HG02798 (cell line): ENCODE data around the gene DDX51.

ENCODE experiments used
- ATAC-seq: cut with Tn5 transposase; IDR thresholded peaks from one replicate; pipeline ENCODE4 v1.9.1; 2021; ENCODE audit warnings: mild to moderate bottlenecking; ENCODE audit not compliant: unreplicated experiment, poor library complexity

The DDX51 gene, protein sequence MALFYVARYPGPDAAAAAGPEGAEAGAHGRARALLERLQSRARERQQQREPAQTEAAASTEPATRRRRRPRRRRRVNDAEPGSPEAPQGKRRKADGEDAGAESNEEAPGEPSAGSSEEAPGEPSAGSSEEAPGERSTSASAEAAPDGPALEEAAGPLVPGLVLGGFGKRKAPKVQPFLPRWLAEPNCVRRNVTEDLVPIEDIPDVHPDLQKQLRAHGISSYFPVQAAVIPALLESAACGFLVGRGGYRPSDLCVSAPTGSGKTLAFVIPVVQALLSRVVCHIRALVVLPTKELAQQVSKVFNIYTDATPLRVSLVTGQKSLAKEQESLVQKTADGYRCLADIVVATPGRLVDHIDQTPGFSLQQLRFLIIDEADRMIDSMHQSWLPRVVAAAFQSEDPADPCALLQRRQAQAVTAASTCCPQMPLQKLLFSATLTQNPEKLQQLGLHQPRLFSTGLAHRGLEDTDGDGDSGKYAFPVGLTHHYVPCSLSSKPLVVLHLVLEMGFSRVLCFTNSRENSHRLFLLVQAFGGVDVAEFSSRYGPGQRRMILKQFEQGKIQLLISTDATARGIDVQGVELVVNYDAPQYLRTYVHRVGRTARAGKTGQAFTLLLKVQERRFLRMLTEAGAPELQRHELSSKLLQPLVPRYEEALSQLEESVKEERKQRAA

GRCh38 chr12:132144115-132144809 lies at the start of gene DDX51, which contains the start of gene NOC4L:
DDX51 (minus strand) TSS chr12:132144319; CDS start chr12:132144296, 23 bp downstream.
NOC4L (plus strand) TSS chr12:132144457; CDS start chr12:132144489, 32 bp downstream.
- ATAC-seq, result peak; percentile 89

- no peak for ATAC-seq
These were observed 47.8 kb upstream of the DDX51 start for GRCh38 chr12:132191715-132192553.

DNA sequence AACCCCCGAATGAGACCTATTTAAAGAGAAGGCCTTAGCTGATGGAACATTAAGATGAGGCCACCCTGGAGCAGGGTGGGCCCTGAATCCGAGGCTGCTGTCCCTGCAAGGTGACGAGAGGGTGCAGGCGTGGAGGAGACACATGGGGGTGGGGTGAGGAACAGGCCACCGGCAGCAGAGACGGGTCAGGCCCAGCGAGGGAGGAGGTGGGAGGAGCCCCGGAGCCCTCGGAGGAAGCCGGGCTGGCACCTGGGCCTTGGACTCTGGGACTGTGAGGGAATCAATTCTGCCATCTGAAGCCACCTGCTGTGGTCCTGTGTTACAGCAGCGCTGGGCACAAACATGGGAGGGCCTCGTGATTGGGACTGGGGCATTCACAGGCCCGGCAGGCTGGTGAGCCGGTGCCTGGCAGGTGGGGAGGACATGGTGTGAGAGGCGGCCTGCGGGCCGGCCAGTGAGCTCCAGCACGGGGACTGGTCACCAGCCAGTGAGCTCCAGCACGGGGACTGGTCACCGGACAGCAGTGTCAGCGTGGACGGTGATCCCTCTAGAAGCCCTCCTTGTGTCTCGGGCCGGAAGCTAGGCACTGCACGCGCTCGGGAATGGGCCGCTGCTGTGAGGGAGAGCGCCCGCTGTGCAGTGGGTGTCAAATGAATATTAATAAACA lies 46.8 kb upstream of the DDX51 start:
- ATAC-seq, result no peak

DNA sequence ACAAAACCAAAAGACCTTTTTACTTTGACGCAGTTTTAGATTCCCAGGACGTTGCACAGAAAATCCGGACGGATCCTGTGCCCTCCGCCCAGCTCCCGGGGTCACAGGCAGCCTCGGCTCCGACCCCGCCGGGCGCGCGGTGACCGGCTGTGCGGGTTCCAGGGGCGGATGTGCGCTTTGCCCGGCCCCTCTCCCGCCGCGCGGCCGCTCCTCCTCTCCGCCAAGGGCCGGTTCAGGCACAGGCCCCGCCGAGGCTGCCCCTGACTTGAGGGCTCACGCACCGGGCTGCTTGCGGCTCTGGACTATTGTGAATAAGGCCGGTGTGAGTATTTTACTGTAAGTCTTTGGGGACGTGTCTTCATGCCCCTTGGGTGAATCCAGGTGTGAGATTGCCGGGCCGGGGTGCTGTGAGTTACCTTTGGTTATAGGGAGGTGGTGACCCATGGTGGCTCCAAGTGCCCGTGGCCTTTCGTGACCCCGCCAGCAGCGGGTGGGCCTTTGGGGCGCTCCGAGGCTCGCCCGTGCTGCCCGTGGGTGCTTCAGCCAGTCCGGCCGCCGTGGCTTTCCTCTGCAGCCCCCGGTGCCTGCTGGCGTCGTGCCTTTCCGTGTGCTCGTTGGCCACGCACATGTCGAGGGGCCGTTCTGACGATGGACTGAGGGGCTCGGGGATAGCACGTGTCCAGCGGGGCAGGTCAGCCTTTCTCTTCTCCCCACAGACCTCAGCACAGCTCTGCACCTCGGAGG lies 46.1 kb upstream of the DDX51 start:
- ATAC-seq, result no peak

DNA sequence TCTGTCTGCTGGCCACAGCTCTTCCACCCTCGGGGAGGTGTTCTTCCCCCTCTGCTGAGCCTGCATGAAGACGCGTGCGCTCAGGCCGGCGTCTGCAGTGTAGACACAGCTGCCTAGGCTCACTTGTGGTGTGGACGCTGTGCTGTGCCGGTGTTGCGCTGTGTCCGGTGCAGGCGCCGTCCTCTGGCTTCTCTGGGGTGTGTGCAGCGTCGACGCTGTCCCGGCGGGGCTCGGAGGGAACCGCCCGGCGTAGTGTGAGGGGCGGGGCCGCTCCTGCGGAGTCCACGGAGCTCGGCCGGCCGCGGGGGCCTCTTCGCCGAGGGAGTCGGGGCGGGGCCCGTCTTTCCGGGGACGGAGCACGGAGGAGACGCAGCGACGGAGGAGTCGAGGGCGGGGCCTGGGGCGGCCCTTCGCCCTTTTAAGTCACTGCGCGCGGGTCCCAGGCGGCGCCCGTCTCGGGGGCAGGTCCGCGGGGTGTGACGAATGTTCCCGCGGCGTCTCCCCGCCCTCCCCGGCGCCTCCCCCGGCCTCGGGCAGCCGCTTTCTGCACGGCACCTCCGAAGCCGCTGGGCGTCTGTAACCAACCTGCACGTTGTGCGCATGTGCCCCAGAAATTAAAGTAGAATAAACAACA lies 45.4 kb upstream of the DDX51 start:
- ATAC-seq, result peak; percentile 93

DNA sequence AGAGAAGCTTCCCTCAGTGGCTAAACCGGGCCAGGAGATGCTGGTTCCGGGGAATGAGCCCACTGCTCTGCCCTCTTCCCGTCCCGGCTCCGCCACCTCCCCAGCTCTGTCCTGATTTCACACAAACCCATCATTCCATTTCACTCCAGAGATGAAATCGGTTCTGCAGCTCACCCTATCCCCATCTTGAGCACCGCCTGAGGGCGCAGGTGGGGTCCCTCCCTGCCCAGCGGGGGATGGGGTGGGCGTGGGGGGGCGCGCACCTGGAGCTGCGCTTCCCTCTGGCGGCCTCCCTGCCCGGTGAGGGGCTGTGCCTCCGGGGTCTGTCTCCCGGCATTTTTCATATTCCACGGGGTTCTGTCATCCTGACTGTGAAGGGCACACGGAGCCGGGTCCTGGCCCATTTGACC lies 44.8 kb upstream of the DDX51 start:
- no peak for ATAC-seq

DNA sequence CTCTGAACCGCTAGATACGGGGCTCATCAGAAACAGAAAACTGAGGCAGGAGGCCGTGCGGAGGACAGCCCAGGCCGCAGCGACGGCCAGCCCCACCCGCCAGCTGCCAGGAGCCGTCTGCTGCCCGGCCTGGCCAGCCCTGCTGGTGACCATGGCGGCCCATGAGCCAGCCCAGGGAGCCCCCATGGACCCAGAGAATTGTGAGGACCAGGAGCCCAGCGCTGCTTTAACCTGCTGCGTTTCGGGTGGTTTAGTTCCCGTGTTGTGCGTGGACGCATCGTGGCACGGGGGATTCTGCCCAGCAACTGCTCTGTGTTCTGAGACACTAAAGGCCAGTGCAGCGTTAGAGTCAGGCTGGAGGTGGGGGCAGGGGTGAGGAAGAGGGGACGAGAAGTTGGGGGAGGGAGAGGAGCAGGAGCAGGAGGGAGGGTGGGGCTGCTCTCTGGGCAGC lies 44.4 kb upstream of the DDX51 start:
- no peak for ATAC-seq

DNA sequence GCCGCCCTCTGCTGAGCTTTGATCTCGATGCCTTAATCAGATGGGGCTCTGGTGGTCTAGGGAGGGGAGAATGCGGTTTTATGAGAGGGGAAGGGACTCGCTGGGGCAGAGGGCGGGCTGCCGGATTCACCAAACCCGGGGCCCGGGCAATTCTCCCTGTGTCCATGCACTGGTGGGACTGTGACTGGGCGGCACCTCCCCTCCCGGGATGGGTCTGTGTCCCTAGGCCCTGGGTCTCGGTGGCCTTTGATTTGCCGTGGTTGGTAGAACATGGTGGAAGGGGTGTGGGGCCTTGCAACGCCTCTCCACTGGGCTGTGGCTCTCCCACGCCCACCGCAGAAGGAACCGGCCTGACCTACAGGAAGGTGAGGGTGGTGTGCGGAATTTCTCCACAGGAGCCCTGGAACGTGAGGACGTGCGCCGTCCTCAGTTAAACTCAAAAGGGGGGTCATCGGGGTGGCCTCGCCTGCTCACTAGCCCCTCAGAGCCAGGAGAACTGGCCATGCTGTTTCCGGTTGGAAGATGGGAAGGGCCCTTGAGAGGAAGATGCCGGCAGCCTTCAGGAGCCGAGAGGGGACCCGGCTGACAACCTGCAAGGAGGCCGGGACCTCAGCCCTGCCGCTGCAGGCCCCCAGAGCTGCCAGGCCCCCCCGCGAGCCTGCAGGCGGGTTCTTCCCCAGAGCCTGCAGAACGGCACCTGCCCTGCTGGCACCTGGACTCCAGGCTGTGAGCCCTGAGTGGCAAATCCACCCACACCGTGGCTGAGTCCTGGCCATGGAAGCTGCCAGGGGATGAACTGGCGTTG lies 43.7 kb upstream of the DDX51 start:
- ATAC-seq, result no peak

DNA sequence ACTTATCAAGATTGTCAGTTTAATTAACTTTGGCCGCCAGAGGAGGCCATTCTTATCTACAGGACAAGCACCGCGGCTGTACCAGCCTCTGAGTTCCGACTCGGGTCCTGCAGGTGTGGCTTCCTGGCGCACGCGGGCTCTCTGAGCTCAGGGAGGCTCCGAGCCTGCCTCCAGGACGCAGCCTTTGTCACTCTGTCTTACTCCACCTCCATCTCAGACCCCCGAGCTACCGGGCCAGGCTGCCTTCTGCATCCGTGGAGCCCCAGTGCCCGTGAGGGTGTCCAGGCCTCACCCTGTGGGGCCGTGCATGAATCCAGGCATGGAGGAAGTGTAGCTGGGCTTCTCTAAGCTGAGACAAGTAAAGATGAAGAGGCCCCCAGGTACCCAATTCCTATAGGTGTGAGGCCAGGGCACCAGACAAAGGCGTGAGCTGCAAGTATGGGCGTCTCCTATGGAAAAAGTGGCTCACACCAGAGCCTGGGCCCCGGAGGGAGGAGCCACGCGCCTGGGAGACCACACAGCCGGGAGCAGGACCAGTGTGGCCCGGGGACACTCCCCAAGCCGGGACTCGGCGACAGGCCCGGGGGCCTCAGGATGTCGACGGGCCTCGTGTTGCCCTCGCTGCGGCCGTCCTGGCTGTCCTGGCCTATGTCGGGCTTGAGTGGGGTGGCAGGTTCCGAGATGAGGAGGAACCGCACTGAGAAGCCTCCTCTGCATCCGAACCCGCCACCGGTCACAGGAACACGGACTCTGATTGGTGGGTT lies 42.9 kb upstream of the DDX51 start:
- ATAC-seq, result no peak

DNA sequence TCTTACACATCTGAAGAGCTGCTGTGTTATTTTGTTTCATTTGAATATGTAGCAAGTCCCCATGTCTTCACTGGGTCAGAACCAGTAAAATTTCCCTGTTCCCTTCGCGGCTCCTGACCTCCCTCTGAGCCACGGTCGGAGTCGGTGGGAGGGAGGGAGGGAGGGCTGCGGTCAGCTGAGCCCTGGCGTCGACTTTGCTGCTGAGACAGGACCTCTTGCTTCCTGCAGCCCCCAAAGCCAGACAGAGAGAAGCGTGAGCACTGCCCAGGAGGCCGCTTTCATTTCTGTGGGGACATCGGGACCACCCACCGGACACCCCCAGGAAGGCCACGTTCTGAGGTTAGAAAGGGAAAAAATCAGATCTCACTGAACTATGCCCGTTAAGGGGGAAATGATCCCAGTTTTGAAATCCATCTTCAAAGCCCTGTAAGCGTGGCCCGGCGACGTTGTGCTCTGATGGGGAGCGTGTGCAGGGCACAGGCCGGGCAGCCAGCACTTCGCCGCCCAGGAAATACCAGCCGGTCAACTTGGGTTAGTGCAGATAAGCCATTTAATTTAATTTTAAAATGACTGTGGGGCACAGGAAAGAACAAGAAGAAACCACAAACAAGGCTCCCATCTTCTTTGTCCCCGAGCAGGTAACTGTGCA lies 42.2 kb upstream of the DDX51 start:
- ATAC-seq, result no peak

- no peak for ATAC-seq
These were observed 41.6 kb upstream of the DDX51 start for GRCh38 chr12:132185705-132186104.

GRCh38 chr12:132182711-132183365 lies 38.7 kb upstream of the DDX51 start:
- ATAC-seq, result no peak

DNA sequence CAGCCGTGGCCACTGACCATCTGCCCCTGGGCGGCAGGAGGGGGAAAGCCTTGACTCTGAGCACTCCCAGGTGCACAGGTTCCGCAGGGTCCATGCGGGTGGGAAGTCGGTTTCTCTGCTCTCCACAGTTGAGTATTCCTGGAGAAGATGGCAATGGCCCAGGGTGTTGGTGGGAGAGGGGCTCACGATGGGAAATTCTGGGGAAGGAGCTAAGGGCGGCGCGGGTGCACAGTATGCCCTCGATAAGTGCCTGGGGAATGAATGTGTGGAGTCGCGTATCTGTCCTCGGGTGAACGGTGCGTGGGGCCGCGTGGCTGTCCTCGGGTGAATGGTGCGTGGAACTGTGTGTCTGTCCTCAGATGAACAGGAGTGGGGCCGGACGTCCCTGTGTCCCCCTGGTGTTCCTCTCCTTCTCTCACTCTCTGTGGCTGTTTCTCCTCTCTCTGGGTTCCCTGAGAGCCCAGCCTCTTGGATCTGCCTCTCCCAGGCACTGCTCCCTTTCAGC lies 38.1 kb upstream of the DDX51 start:
- ATAC-seq, result no peak

- no peak for ATAC-seq
These were observed 37.6 kb upstream of the DDX51 start for GRCh38 chr12:132181570-132182200.
